Pancreas (tissue), 10 donors: ENCODE measurements around the gene CELF2. TPM values are rescaled to one million over a fixed set of nuclear protein-coding genes. Genes with fewer than 3 reads are reported as not detected.

Source experiments
- ATAC-seq, 4 donors: fragments of 200-7000 bp; cut with Tn5 transposase; one replicate each; pipeline versions ENCODE4 v1.8.0 to v1.9.1; 2020; ENCODE audit warnings: mild to moderate bottlenecking in 4 of 4, moderate library complexity in 4 of 4
- DNase-seq, 6 donors: peaks; one replicate each; pipeline ENCODE4 v3.0.0-alpha.2; 2020
- FAIRE-seq: peaks from 2 replicates; lab custom pipeline; 2012; peaks lifted over from hg19 to GRCh38; lab: Jason Lieb, UNC
- H3K27ac ChIP-seq, 4 donors: fragments of 200-600 bp; sonication (generic); 1 replicate in 3 of 4; 2 replicates in 1 of 4; pipeline versions ENCODE4 v1.5.0 to v1.8.0; 2020
- H3K27me3 ChIP-seq, 4 donors: fragments of 200-600 bp; one replicate each; pipeline ENCODE4 v1.8.0; 2021
- H3K36me3 ChIP-seq, 3 donors: fragments of 200-600 bp; sonication (generic) in 1 of 3; one replicate each; pipeline versions ENCODE4 v1.5.0 to v1.8.0; 2020 to 2021
- H3K4me1 ChIP-seq, 3 donors: fragments of 200-600 bp; one replicate each; pipeline ENCODE4 v1.8.0; 2021
- H3K4me3 ChIP-seq, 4 donors: fragments of 200-600 bp; sonication (generic) in 2 of 4; one replicate each; pipeline versions ENCODE4 v1.5.0 to v1.8.0; 2020 to 2021
- H3K9me3 ChIP-seq, 4 donors: fragments of 200-600 bp; one replicate each; pipeline ENCODE4 v1.8.0; 2021
- WGBS, 2 donors: extraction: QIAGEN DNeasy Blood & Tissue Kit; methylation state at CpG; one replicate each; pipeline ENCODE4 v1.1.7; 2013; 5-methylcytosine and 5-hydroxymethylcytosine counted together
- intact Hi-C, 3 donors: fragments of 100-400 bp; cut with DNase I; formaldehyde crosslinking; loops; one replicate each; pipeline versions ENCODE4 v1.11.1 to v1.14.2; 2022
- polyA plus RNA-seq, 2 donors: library from polyadenylated mRNA; stranded (reverse); fragments of 200-250 nt; gene quantifications; one replicate each; pipeline ENCODE4 v1.2.3, GENCODE V29; 2013
- total RNA-seq, 6 donors: library from RNA; stranded (reverse); fragmentation: NEBNext Ultra II Directional in 4 of 6; extraction: Animal tissue kit (Norgen Biotek cat#: 25700) in 4 of 6; gene quantifications; one replicate each; pipeline versions ENCODE4 v1.2.1 to v1.2.4, GENCODE V29; 2021 to 2023
- TF ChIP-seq, protein P1 (sequence below), 4 donors: fragments of 200-600 bp; sonication (generic) in 3 of 4; IDR thresholded peaks; one replicate each; pipeline versions ENCODE4 v1.5.0 to v1.8.0; 2021; ENCODE audit warnings: antibody characterized with exemption in 4 of 4
- donor health status: healthy with polysubstance abuse.
- donor health status: DM: no; HTN: no; CAD: no; lungs with moderate emphysema.
- donor health status: DM: no; HTN: no; CAD: no.
- donor health status: control.
- donor health status: control.
- donor health status: Bipolar disorder and iron deficiency.
- donor health status: DM: yes; HTN: yes; CAD: no.
- donor health status: DM: no; HTN: no; CAD: no.
- donor health status: DM: no; HTN: no; CAD: no.
- donor health status: DM: yes; HTN: yes; CAD: no.

CELF2 gene
- total and polyA plus RNA-seq, 8 donors: 1.2 to 11.7 (median 2.2) TPM

DNA sequence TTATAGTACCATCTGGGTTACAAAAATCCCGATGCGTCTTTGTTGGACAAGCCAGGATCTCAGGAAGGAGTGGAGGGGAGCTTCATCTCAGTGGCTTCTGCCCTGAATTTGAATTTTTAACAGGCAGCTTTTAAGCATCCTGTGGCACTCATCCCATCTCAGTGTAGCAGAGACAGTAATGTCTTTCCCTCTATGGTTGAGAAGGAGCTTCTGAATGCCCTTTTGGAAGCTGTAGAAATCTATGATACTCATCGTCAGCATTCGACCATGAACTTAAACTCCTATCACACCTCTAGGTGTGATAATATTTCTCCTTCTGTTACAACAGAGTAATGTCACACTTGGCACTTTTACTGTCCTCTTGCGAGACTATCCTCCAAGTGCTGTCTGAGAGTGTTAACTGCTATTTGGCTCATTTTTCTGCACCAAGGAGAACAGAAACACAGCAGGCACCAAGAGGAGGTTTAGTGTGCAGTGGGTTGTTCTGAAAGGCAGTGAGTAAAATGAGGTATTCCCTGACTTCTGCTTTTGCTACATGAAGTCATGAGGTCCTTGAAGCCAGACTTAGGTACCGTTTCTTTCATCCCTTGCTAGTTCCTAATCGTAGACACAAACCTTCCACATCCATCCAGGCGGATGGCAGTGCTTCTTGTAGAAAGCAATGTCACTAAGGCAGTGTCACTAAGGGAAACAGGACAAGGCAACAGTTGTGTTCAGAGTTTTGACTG lies 177.4 kb downstream of the CELF2 start:
- DNase-seq (no peak), ATAC-seq (no peak), FAIRE-seq (no peak)
- 76 to 83% methylated on average over 8 of the region's 8 CpGs for WGBS, 2 donors
- TF ChIP-seq, protein P1, sequence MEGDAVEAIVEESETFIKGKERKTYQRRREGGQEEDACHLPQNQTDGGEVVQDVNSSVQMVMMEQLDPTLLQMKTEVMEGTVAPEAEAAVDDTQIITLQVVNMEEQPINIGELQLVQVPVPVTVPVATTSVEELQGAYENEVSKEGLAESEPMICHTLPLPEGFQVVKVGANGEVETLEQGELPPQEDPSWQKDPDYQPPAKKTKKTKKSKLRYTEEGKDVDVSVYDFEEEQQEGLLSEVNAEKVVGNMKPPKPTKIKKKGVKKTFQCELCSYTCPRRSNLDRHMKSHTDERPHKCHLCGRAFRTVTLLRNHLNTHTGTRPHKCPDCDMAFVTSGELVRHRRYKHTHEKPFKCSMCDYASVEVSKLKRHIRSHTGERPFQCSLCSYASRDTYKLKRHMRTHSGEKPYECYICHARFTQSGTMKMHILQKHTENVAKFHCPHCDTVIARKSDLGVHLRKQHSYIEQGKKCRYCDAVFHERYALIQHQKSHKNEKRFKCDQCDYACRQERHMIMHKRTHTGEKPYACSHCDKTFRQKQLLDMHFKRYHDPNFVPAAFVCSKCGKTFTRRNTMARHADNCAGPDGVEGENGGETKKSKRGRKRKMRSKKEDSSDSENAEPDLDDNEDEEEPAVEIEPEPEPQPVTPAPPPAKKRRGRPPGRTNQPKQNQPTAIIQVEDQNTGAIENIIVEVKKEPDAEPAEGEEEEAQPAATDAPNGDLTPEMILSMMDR (IDR thresholded peaks at IDR 0.05): no peak
- Histone ChIP-seq H3K36me3 (no peaks in the 10 kb centered on the region), H3K9me3 (no peaks in the 10 kb centered on the region), H3K27me3 (no peaks in the 10 kb centered on the region), H3K27ac (no peak overlapping the region), H3K4me3 (no peak overlapping the region), H3K4me1 (no peaks in the 10 kb centered on the region)
- intact Hi-C loops: no loop called here

DNA sequence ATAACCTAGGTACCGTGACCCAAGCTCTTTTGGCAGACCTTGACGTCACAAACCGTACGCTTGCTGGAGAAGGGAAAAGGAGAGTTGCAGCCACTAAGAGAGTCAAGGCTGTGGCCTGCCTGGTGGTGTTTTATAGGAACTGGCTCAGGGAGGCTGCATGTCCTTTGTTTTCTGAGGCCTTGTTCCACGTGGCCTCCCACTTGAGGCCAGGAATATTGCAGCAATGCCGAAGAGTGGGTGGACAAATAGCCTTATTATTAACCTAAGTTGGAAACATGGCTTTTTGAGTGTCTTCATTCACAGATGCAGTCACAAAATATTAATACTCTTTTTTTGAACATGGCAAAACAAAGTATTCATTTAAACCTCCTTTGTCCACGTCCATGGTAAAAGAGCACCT lies 178.0 kb downstream of the CELF2 start:
- no peaks in the 10 kb centered on the region for H3K9me3 ChIP-seq
- no peak overlapping the region for H3K4me3 ChIP-seq
- intact Hi-C loops: no loop called here
- 86 to 92% methylated on average over 7 of the region's 7 CpGs for WGBS, 2 donors
- ATAC-seq: no peak
- FAIRE-seq: no peak
- H3K27me3 ChIP-seq: no peaks in the 10 kb centered on the region
- H3K27ac ChIP-seq: no peak overlapping the region
- TF ChIP-seq, protein P1 (IDR thresholded peaks at IDR 0.05): no peak
- no peaks in the 10 kb centered on the region for H3K4me1 ChIP-seq
- no peak for DNase-seq
- no peaks in the 10 kb centered on the region for H3K36me3 ChIP-seq

DNA sequence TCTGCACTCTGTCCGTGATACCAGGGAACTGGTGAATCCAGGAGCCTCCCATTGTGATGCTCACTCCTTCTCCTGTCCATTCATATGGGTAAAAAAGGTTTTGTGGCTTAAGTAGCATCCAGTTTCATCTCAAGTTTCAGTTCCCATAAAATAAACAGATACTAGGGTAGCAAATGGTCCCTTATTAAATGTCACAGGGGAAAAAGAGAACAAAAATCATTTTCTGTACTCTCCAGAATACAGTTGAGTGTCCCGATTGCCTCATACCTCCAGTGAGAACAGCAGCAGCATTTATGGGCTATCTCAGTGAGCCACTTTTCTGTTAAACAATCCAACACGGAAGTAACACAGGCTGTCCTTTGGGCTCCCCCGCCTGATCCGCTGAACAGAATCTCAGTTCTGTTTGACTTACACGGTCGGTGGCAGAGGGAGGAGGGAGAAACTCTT lies 179.6 kb downstream of the CELF2 start:
- H3K9me3 ChIP-seq: no peaks in the 10 kb centered on the region
- no peaks in the 10 kb centered on the region for H3K27me3 ChIP-seq
- peak in 2 of 6 donors; percentile 17 to 38 for DNase-seq
- intact Hi-C loops: no loop called here
- H3K4me1 ChIP-seq: no peaks in the 10 kb centered on the region
- no peak for FAIRE-seq
- peak; percentile 72 to 90 (median 88) for ATAC-seq
- TF ChIP-seq, protein P1 (IDR thresholded peaks at IDR 0.05): no peak
- no peaks in the 10 kb centered on the region for H3K36me3 ChIP-seq
- no peak overlapping the region for H3K4me3 ChIP-seq
- WGBS, 2 donors: 11 to 30% methylated on average over 7 of the region's 7 CpGs
- H3K27ac ChIP-seq: peak overlapping the region in 1 of 4 donors; percentile 7

DNA sequence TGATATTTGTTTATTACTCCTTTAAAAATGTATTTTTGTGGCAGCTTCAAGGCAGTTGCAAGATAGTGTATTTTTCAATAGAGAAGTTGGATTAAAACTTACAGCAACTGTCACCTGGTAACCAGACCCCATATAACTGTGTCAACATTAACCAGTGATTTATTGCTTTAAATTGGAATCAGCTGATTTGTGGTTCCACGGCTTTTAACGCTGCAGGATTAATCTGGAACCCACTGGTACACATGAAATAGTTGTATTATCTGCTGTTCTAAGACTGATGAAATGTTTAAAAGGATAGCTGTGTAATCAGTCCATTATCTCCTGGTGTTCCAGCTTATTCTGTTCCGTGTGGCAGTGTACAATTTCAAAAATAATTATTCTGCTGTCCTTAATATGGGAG lies 180.2 kb downstream of the CELF2 start:
- TF ChIP-seq, protein P1 (IDR thresholded peaks at IDR 0.05): no peak
- H3K36me3 ChIP-seq: no peaks in the 10 kb centered on the region
- WGBS, 2 donors: 15 to 19% methylated on average over 3 of the region's 3 CpGs
- no peaks in the 10 kb centered on the region for H3K9me3 ChIP-seq
- DNase-seq: no peak
- ATAC-seq: peak in 1 of 4 donors; percentile 22
- peak overlapping the region in 1 of 4 donors; percentile 7 for H3K27ac ChIP-seq
- no peak overlapping the region for H3K4me3 ChIP-seq
- no peaks in the 10 kb centered on the region for H3K27me3 ChIP-seq
- H3K4me1 ChIP-seq: no peaks in the 10 kb centered on the region
- intact Hi-C loops: no loop called here
- no peak for FAIRE-seq

DNA sequence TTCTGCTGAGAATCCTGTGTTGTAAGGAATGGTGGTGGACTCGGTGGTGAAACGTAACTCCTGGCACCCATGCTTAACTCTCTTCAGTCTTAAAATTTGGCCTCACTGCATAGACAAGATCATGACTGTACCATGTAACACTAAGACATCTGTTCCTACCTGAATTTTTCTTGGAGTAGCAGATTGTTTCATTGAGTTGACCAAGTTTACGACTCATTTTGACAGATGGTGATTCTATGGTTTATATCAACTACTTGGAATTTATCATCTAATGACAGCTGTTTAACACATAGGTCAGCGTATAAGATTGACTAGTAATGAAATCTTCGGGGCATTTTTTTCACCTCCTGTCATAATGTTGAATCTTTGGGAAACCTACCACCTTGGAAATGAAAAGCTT lies 184.2 kb downstream of the CELF2 start:
- FAIRE-seq: no peak
- Histone ChIP-seq H3K4me3 (no peak overlapping the region), H3K27me3 (no peaks in the 10 kb centered on the region), H3K9me3 (no peaks in the 10 kb centered on the region), H3K4me1 (no peaks in the 10 kb centered on the region), H3K36me3 (no peaks in the 10 kb centered on the region), H3K27ac (no peak overlapping the region)
- intact Hi-C loops: no loop called here
- TF ChIP-seq, protein P1 (IDR thresholded peaks at IDR 0.05): no peak
- 67 to 76% methylated on average over 5 of the region's 5 CpGs for WGBS, 2 donors
- no peak for DNase-seq
- ATAC-seq: no peak
